ENCODE results near the gene KIAA1958. TPM values are rescaled to one million over a fixed set of nuclear protein-coding genes. Genes with fewer than 3 reads are reported as not detected.

KIAA1958 gene
- total RNA-seq, 1 experiment from 2014 or later: 18.5 TPM

GRCh38 chr9:112642126-112642525, 155.5 kb downstream of the KIAA1958 start:
- no peak overlapping the region for H2AFZ ChIP-seq (ENCODE audit: low read depth, low read length, poor library complexity, severe bottlenecking)
- ChIA-PET POLR2A (no interaction called here), RAD21 (ENCODE audit: low non-redundant PET in 1 of 2, low total read pairs in 2 of 2, uncharacterized antibody in 2 of 2, unreplicated experiment in 2 of 2) (no interaction called here), CTCF (no interaction called here)
- H3K9me3 ChIP-seq (ENCODE audit: control insufficient read depth in 1 of 2, insufficient read depth in 1 of 2, low read depth in 1 of 2, low read length in 2 of 2): peaks cover 0 to 5% of the 10 kb centered on the region in 2 experiments; a peak in 2 of 4 replicates
- no peak overlapping the region for H3K9ac ChIP-seq (ENCODE audit: low read length)
- H3K9me2 ChIP-seq (ENCODE audit: insufficient read depth): no peaks in the 10 kb centered on the region
- no TSS peak for BruUV-seq (replicated peaks)
- no peak overlapping the region for H3K4me3 ChIP-seq (replicated peaks in 1 of 2; ENCODE audit: low read depth in 1 of 2, low read length in 2 of 2)
- ATAC-seq (no peak), DNase-seq (ENCODE audit: low read depth, low spot score) (no peak)
- peaks cover 0 to 10% of the 10 kb centered on the region in 2 experiments; a peak in 3 of 4 replicates for H3K4me1 ChIP-seq (ENCODE audit: control insufficient read depth in 1 of 2, insufficient read depth in 2 of 2, low read length in 2 of 2)
- no peak overlapping the region for H3K4me2 ChIP-seq (ENCODE audit: low read length)
- H3K27ac ChIP-seq (ENCODE audit: low read depth, low read length): no peak overlapping the region
- TF ChIP-seq POLR2AphosphoS5 (IDR thresholded peaks at IDR 0.05; ENCODE audit: low read depth, low read length) (no peak), FOSL1 (IDR thresholded peaks at IDR 0.05; ENCODE audit: low read depth) (no peak), EZH2phosphoT487 (IDR thresholded peaks at IDR 0.05; ENCODE audit: borderline replicate concordance) (no peak), ZBTB33 (IDR thresholded peaks at IDR 0.05; ENCODE audit: extremely low read depth, insufficient replicate concordance, low read length) (no peak), SP1 (IDR thresholded peaks at IDR 0.05; ENCODE audit: low read depth) (no peak)
- no peaks in the 10 kb centered on the region for H3K36me3 ChIP-seq (ENCODE audit: control insufficient read depth in 1 of 2, insufficient read depth in 2 of 2, low read length in 2 of 2)
- H3K27me3 ChIP-seq (ENCODE audit: insufficient read depth, low read length): no peaks in the 10 kb centered on the region
- intact Hi-C loops (cut with micrococcal nuclease): no loop called here
- no peaks in the 10 kb centered on the region for H4K20me1 ChIP-seq (ENCODE audit: insufficient read depth)
- H3K79me2 ChIP-seq (ENCODE audit: insufficient read depth, low read length): no peaks in the 10 kb centered on the region

- no TSS peak for BruUV-seq (replicated peaks)
- Histone ChIP-seq H3K4me3 (replicated peaks in 1 of 2; ENCODE audit: low read depth in 1 of 2, low read length in 2 of 2) (no peak overlapping the region), H4K20me1 (ENCODE audit: insufficient read depth) (no peaks in the 10 kb centered on the region), H3K4me2 (ENCODE audit: low read length) (no peak overlapping the region), H2AFZ (ENCODE audit: low read depth, low read length, poor library complexity, severe bottlenecking) (no peak overlapping the region), H3K79me2 (ENCODE audit: insufficient read depth, low read length) (no peaks in the 10 kb centered on the region), H3K4me1 (ENCODE audit: control insufficient read depth in 1 of 2, insufficient read depth in 2 of 2, low read length in 2 of 2) (peaks cover 0 to 10% of the 10 kb centered on the region in 2 experiments; a peak in 3 of 4 replicates), H3K36me3 (ENCODE audit: control insufficient read depth in 1 of 2, insufficient read depth in 2 of 2, low read length in 2 of 2) (no peaks in the 10 kb centered on the region), H3K27me3 (ENCODE audit: insufficient read depth, low read length) (no peaks in the 10 kb centered on the region), H3K9me3 (ENCODE audit: control insufficient read depth in 1 of 2, insufficient read depth in 1 of 2, low read depth in 1 of 2, low read length in 2 of 2) (no peaks in the 10 kb centered on the region), H3K27ac (ENCODE audit: low read depth, low read length) (no peak overlapping the region), H3K9me2 (ENCODE audit: insufficient read depth) (no peaks in the 10 kb centered on the region), H3K9ac (ENCODE audit: low read length) (no peak overlapping the region)
- TF ChIP-seq SRF (IDR thresholded peaks at IDR 0.05; ENCODE audit: low read depth) (no peak), ZFX (IDR thresholded peaks at IDR 0.05) (no peak), FOSL1 (IDR thresholded peaks at IDR 0.05; ENCODE audit: low read depth) (no peak)
- no peak for DNase-seq (ENCODE audit: low read depth, low spot score)
- RAD21 ChIA-PET (ENCODE audit: low non-redundant PET in 1 of 2, low total read pairs in 2 of 2, uncharacterized antibody in 2 of 2, unreplicated experiment in 2 of 2): no interaction called here
- intact Hi-C loops (cut with micrococcal nuclease): no loop called here
- ATAC-seq: no peak
- POLR2A ChIA-PET: no interaction called here
- CTCF ChIA-PET: no interaction called here
Observed at GRCh38 chr9:112647596-112647995, 161.0 kb downstream of the KIAA1958 start.

Measured in HCT116 (cell line).